Measurements from ENCODE around the gene GATAD2B. TPM values are rescaled to one million over a fixed set of nuclear protein-coding genes. Genes with fewer than 3 reads are reported as not detected.
"Not testable (repeated sequence)": the region's sequence is repeated elsewhere in the genome, so short reads cannot be mapped to it uniquely, and the experiment has no call there.

GATAD2B gene
- total and polyA plus RNA-seq, 4 donors, result 16.3 to 35.3 (median 26.7) TPM

- DNase-seq (ENCODE audit: low read depth in 4 of 6, low spot score in 6 of 6), result no peak
- Histone ChIP-seq H3K4me1 (ENCODE audit: control insufficient read depth, insufficient read depth, low read length) (no peaks in the 10 kb centered on the region), H3K4me3 (ENCODE audit: low read depth, low read length) (no peak overlapping the region), H3K27me3 (ENCODE audit: control insufficient read depth, insufficient read depth, low read length) (no peaks in the 10 kb centered on the region), H3K36me3 (ENCODE audit: control insufficient read depth, insufficient read depth, low read length) (peaks cover 2% of the 10 kb centered on the region), H3K27ac (ENCODE audit: low read depth, low read length) (no peak overlapping the region), H3K9me3 (ENCODE audit: control insufficient read depth, insufficient read depth, low read length) (no peaks in the 10 kb centered on the region)
- WGBS (ENCODE audit: insufficient coverage), result 100% methylated on average over 3 of the region's 5 CpGs
Observed at GRCh38 chr1:153849487-153850185, 73.1 kb downstream of the GATAD2B start.

- Histone ChIP-seq H3K36me3 (ENCODE audit: control insufficient read depth, insufficient read depth, low read length) (peaks cover 2% of the 10 kb centered on the region), H3K4me3 (ENCODE audit: low read depth, low read length) (no peak overlapping the region), H3K27ac (ENCODE audit: low read depth, low read length) (no peak overlapping the region), H3K27me3 (ENCODE audit: control insufficient read depth, insufficient read depth, low read length) (no peaks in the 10 kb centered on the region), H3K4me1 (ENCODE audit: control insufficient read depth, insufficient read depth, low read length) (no peaks in the 10 kb centered on the region), H3K9me3 (ENCODE audit: control insufficient read depth, insufficient read depth, low read length) (no peaks in the 10 kb centered on the region)
- WGBS (ENCODE audit: insufficient coverage), result 100% methylated on average over 1 of the region's 5 CpGs
- no peak for DNase-seq (ENCODE audit: low read depth in 4 of 6, low spot score in 6 of 6)
Observed at GRCh38 chr1:153848805-153849204, 74.0 kb downstream of the GATAD2B start.

GRCh38 chr1:153845158-153845557 lies 77.6 kb downstream of the GATAD2B start:
- H3K4me3 ChIP-seq (ENCODE audit: low read depth, low read length), result no peak overlapping the region
- DNase-seq (ENCODE audit: low read depth in 4 of 6, low spot score in 6 of 6), result no peak
- H3K4me1 ChIP-seq (ENCODE audit: control insufficient read depth, insufficient read depth, low read length), result no peaks in the 10 kb centered on the region
- peaks cover 2% of the 10 kb centered on the region for H3K36me3 ChIP-seq (ENCODE audit: control insufficient read depth, insufficient read depth, low read length)
- H3K27ac ChIP-seq (ENCODE audit: low read depth, low read length), result no peak overlapping the region
- WGBS (ENCODE audit: insufficient coverage), result no CpG with 5 or more reads among the region's 3 CpGs
- no peaks in the 10 kb centered on the region for H3K9me3 ChIP-seq (ENCODE audit: control insufficient read depth, insufficient read depth, low read length)
- H3K27me3 ChIP-seq (ENCODE audit: control insufficient read depth, insufficient read depth, low read length), result no peaks in the 10 kb centered on the region

GRCh38 chr1:153844349-153844748 lies 78.4 kb downstream of the GATAD2B start:
- H3K4me1 ChIP-seq (ENCODE audit: control insufficient read depth, insufficient read depth, low read length); DNase-seq (ENCODE audit: low read depth in 4 of 6, low spot score in 6 of 6); H3K27me3 ChIP-seq (ENCODE audit: control insufficient read depth, insufficient read depth, low read length); H3K36me3 ChIP-seq (ENCODE audit: control insufficient read depth, insufficient read depth, low read length); H3K4me3 ChIP-seq (ENCODE audit: low read depth, low read length); H3K9me3 ChIP-seq (ENCODE audit: control insufficient read depth, insufficient read depth, low read length); H3K27ac ChIP-seq (ENCODE audit: low read depth, low read length): not testable (repeated sequence)
- WGBS (ENCODE audit: insufficient coverage), result no CpG with 5 or more reads among the region's 3 CpGs

GRCh38 chr1:153842006-153842471 lies 80.7 kb downstream of the GATAD2B start:
- Histone ChIP-seq H3K4me3 (ENCODE audit: low read depth, low read length) (no peak overlapping the region), H3K9me3 (ENCODE audit: control insufficient read depth, insufficient read depth, low read length) (no peaks in the 10 kb centered on the region), H3K27ac (ENCODE audit: low read depth, low read length) (no peak overlapping the region), H3K4me1 (ENCODE audit: control insufficient read depth, insufficient read depth, low read length) (no peaks in the 10 kb centered on the region), H3K27me3 (ENCODE audit: control insufficient read depth, insufficient read depth, low read length) (no peaks in the 10 kb centered on the region), H3K36me3 (ENCODE audit: control insufficient read depth, insufficient read depth, low read length) (no peaks in the 10 kb centered on the region)
- WGBS (ENCODE audit: insufficient coverage), result no CpG with 5 or more reads among the region's 3 CpGs
- DNase-seq (ENCODE audit: low read depth in 4 of 6, low spot score in 6 of 6), result no peak

GRCh38 chr1:153841463-153841994 lies 81.2 kb downstream of the GATAD2B start:
- no CpG with 5 or more reads among the region's 3 CpGs for WGBS (ENCODE audit: insufficient coverage)
- no peaks in the 10 kb centered on the region for H3K27me3 ChIP-seq (ENCODE audit: control insufficient read depth, insufficient read depth, low read length)
- no peak overlapping the region for H3K4me3 ChIP-seq (ENCODE audit: low read depth, low read length)
- H3K36me3 ChIP-seq (ENCODE audit: control insufficient read depth, insufficient read depth, low read length), result no peaks in the 10 kb centered on the region
- no peaks in the 10 kb centered on the region for H3K9me3 ChIP-seq (ENCODE audit: control insufficient read depth, insufficient read depth, low read length)
- no peak for DNase-seq (ENCODE audit: low read depth in 4 of 6, low spot score in 6 of 6)
- no peaks in the 10 kb centered on the region for H3K4me1 ChIP-seq (ENCODE audit: control insufficient read depth, insufficient read depth, low read length)
- H3K27ac ChIP-seq (ENCODE audit: low read depth, low read length), result no peak overlapping the region

GRCh38 chr1:153840774-153841173 lies 82.0 kb downstream of the GATAD2B start:
- H3K27me3 ChIP-seq (ENCODE audit: control insufficient read depth, insufficient read depth, low read length); H3K36me3 ChIP-seq (ENCODE audit: control insufficient read depth, insufficient read depth, low read length); H3K9me3 ChIP-seq (ENCODE audit: control insufficient read depth, insufficient read depth, low read length); H3K27ac ChIP-seq (ENCODE audit: low read depth, low read length); DNase-seq (ENCODE audit: low read depth in 4 of 6, low spot score in 6 of 6); H3K4me1 ChIP-seq (ENCODE audit: control insufficient read depth, insufficient read depth, low read length); H3K4me3 ChIP-seq (ENCODE audit: low read depth, low read length): not testable (repeated sequence)
- WGBS (ENCODE audit: insufficient coverage), result 95% methylated on average over 8 of the region's 14 CpGs

GRCh38 chr1:153833968-153834367 lies 88.8 kb downstream of the GATAD2B start:
- DNase-seq (ENCODE audit: low read depth in 4 of 6, low spot score in 6 of 6), result not testable (repeated sequence)

GRCh38 chr1:153833171-153833570 lies 89.6 kb downstream of the GATAD2B start:
- Histone ChIP-seq H3K27ac (ENCODE audit: low read depth, low read length) (no peak overlapping the region), H3K4me3 (ENCODE audit: low read depth, low read length) (no peak overlapping the region), H3K4me1 (ENCODE audit: control insufficient read depth, insufficient read depth, low read length) (no peaks in the 10 kb centered on the region), H3K27me3 (ENCODE audit: control insufficient read depth, insufficient read depth, low read length) (no peaks in the 10 kb centered on the region), H3K36me3 (ENCODE audit: control insufficient read depth, insufficient read depth, low read length) (no peaks in the 10 kb centered on the region), H3K9me3 (ENCODE audit: control insufficient read depth, insufficient read depth, low read length) (no peaks in the 10 kb centered on the region)
- no peak for DNase-seq (ENCODE audit: low read depth in 4 of 6, low spot score in 6 of 6)
- 100% methylated on average over 1 of the region's 3 CpGs for WGBS (ENCODE audit: insufficient coverage)

More at GRCh38 chr1:153833968-153834367, 88.8 kb downstream of the GATAD2B start:
- not testable (repeated sequence) for H3K27ac ChIP-seq (ENCODE audit: low read depth, low read length); H3K4me1 ChIP-seq (ENCODE audit: control insufficient read depth, insufficient read depth, low read length); H3K9me3 ChIP-seq (ENCODE audit: control insufficient read depth, insufficient read depth, low read length); H3K4me3 ChIP-seq (ENCODE audit: low read depth, low read length); H3K27me3 ChIP-seq (ENCODE audit: control insufficient read depth, insufficient read depth, low read length); H3K36me3 ChIP-seq (ENCODE audit: control insufficient read depth, insufficient read depth, low read length)
- WGBS (ENCODE audit: insufficient coverage), result no CpG with 5 or more reads among the region's 8 CpGs

- H3K36me3 ChIP-seq (ENCODE audit: control insufficient read depth, insufficient read depth, low read length), result peaks cover 4% of the 10 kb centered on the region
- no peak overlapping the region for H3K27ac ChIP-seq (ENCODE audit: low read depth, low read length)
- H3K4me3 ChIP-seq (ENCODE audit: low read depth, low read length), result no peak overlapping the region
- DNase-seq (ENCODE audit: low read depth in 4 of 6, low spot score in 6 of 6), result no peak
- H3K27me3 ChIP-seq (ENCODE audit: control insufficient read depth, insufficient read depth, low read length), result no peaks in the 10 kb centered on the region
- no peaks in the 10 kb centered on the region for H3K4me1 ChIP-seq (ENCODE audit: control insufficient read depth, insufficient read depth, low read length)
- no CpG with 5 or more reads among the region's 3 CpGs for WGBS (ENCODE audit: insufficient coverage)
- H3K9me3 ChIP-seq (ENCODE audit: control insufficient read depth, insufficient read depth, low read length), result no peaks in the 10 kb centered on the region
Observed at GRCh38 chr1:153832293-153832692, 90.5 kb downstream of the GATAD2B start.
